NOMO-1 treated with dmso at 0.1 percent for 144 hours (cell line): ENCODE measurements around the gene COMTD1.

ENCODE experiments used
- DNase-seq: peaks from one replicate; lab custom pipeline; 2025; ENCODE audit not compliant: unreplicated experiment; lab: John Stamatoyannopoulos, UW

Gene COMTD1

GRCh38 chr10:75235375-75236177 lies at the start of gene COMTD1:
COMTD1 (minus strand) TSS chr10:75235957; CDS start chr10:75235928, 29 bp downstream.
- DNase-seq, result peak; percentile 88

GRCh38 chr10:75283671-75284470 lies 48.1 kb upstream of the COMTD1 start:
- DNase-seq, result no peak

DNA sequence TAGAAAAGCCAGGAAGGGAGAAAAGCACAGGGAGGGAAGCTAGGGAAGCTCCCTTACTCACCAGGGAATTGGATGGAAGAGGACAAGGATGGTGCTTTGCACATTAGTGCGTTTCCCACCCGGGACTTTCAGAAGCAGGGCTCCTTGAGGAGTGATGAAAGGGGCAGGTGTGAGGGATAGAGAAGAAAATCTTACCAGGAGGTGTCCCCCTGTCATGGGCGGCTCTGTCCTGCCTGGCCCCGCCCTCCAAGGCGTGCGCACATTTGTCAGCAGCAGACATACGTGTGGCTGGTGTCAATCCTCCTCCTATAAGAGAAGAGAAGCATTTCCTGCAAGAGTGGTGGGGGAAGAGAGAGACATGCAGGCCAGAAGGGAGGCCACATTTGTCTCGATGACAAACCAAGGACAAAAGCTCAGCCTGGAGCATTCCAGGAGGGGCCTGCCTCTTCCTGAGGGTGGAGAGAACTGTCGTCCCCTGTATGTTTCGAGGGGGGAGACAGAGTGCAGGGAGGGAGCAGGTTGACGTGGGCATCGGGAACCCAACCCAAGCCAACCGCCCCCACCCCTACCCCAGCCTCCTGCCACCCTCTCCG lies 47.4 kb upstream of the COMTD1 start:
- no peak for DNase-seq

DNA sequence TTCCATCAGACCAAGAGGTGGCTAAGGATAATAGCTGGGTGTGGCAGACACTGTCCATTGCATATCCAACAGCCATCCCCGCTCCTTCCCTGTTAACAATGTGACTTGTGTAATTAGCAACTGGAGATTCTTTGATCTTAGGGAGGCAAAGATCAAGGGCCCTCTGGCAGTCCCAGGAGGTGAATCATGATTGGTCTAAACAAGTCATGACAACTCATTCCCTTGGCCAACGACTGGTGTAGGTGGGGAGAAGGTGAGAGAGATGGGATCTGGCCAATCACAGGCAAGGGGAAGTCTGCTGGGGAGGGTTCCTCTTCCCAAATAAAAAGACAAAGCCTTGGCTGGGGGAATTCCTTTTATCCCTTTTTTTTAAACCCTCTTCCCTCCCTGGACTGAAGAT lies 46.2 kb upstream of the COMTD1 start:
- DNase-seq, result no peak

DNA sequence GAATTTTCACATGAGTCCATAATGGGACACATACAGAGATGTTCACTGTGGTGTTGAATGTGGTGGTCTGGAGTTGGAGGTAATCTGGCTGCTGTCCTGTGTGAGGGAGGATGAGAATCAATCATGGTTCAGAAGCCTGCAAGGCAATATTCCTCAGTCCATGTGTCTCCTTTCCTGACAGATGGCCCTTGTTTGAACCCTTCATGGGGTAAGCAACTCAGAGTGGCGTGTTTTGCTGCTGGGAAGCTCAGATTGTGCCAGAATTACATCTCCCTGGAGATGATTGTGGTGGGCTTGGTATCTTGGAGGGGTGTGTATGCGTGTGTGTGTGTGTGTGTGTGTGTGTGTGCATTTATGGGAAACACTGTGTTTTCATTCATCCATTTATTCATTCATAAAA lies 44.5 kb upstream of the COMTD1 start:
- DNase-seq, result no peak

- no peak for DNase-seq
Observed at GRCh38 chr10:75276069-75276872, 40.5 kb upstream of the COMTD1 start.

GRCh38 chr10:75272896-75273295 lies 37.1 kb upstream of the COMTD1 start:
- DNase-seq, result no peak

DNA sequence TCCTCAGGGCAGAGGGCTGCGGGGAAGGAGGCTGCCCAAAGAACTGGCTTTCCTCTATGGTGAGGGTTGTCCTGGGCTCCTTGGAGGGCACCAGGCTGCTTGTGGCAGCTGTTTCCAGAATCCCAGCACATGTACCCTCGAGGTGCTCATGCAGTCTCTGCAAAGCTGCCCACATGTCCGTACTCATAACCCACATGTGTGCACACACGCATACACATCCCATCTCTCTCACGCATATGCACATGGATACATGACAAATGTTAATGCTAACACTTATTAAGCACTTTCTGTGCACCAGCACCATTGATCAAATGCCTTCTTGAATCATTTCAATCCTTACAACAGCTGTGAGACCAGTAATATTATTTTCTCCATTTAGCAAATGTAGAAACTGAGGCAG lies 36.3 kb upstream of the COMTD1 start:
- DNase-seq, result no peak

GRCh38 chr10:75269605-75270004 lies 33.8 kb upstream of the COMTD1 start:
- no peak for DNase-seq

DNA sequence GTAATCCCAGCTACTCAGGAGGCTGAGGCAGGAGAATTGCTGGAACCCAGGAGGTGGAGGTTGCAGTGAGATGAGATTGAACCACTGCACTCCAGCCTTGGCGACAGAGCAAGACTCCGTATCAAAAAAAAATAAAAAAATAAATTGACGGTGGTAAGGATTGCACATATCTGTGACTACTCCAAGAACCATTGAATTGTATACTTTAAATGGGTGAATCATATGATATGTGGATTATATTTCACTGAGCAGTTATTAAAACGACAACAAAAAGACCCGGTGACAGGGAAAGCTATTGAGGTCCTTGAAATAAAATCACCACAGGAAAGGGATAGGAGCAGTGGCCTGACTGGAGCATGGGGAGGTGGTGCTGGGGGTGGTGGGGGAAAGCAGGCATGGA lies 31.2 kb upstream of the COMTD1 start:
- DNase-seq, result no peak

- DNase-seq, result no peak
Observed at GRCh38 chr10:75265856-75266255, 30.1 kb upstream of the COMTD1 start.

DNA sequence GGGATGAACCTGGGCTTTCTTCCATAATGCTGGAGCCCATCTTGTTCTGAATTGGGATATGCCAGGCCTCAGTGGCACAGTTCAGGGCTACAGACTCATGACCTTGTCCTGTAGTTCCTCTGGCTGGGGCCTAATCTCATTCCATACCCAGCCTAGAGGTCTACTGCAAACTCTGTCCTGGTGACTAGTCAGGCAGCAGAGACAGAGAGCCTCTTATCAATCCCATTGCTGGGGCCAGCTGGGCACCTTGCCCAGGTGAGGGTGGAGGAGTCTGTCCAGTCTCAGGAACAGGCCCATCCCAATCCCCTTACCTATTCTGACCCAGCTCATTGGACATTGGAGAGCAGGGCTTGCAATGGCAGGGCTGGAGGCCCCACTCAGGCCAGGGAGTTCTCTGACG lies 28.0 kb upstream of the COMTD1 start:
- no peak for DNase-seq

GRCh38 chr10:75261813-75262705 lies 26.3 kb upstream of the COMTD1 start:
- DNase-seq, result no peak

- DNase-seq, result no peak
Observed at GRCh38 chr10:75260990-75261389, 25.2 kb upstream of the COMTD1 start.

DNA sequence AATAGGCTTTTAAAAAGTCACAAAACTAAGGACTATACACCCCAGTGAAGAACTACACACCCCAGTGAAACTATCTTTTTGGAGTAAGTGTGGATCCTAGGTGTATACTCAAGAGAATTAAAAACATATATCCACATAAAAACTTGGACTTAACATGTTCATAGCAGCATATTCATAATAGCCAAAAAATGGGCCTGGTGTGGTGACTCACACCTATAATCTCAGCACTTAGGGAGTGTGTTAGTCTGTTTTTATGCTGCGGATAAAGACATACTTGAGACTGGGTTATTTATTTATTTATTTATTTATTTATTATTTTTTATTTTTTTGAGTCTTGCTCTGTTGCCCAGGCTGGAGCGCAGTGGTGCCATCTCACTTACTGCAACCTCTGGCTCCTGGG lies 19.0 kb upstream of the COMTD1 start:
- DNase-seq, result no peak

DNA sequence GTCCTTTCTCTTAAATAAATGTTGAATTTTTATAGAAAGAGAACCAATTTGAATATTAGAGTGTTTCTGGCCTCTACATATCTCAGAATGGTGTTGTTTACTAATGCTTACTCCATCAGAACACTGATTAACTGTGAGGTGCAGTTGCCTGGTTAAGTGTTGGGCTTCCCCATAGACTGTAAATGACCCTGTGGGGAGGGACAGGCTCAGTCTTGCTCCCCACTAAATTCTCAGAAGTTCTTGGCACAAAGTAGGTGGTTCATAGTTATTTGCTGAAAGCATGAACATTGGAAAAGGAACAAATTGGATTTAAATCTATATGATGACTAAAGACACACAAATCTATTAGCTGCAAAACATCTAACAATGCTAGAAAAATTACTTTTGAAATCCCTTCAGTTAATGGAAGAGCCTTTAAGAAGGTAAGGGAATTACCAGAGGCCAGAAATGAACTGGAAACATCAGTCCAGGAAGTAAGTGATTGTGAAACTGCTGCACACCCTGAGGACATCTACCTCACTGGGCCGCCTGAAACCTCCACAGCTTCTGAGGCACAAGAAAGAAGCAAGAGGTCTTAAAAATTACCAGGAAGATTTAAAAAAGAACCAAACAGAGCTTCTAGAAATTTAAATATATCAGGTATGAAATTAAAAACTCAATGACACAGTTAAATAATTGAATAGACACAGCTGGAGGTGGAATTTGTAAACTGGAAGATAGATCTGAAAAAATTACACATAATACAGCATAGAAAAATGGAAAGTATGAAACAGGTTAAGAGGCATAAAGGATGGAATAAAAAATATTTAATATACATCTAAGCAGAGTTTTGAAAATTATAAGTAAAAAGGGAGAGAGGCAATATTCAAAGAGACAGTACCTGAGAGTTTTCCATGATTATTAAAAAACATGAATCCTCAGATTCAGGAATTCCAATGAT lies 17.8 kb upstream of the COMTD1 start:
- DNase-seq, result no peak

DNA sequence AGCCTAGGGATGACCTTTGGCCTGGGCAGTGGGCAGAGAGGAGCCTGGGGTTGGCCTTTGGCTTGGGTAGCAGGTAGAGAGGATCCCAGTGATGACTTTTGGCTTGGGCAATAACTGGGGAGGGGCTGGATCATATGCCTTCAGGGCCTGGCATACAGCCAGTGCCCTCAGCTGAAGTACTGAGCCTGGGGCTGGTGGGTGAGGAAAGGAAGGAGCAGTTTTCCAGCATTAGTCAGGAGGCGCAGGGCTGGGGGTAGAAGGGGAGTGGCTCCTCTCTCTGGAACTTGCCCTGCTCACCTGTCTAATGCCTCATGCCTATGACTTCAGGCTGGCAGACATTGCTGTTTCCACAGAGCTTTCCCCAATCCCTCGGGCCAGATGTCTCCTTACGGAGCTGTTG lies 15.2 kb upstream of the COMTD1 start:
- no peak for DNase-seq

DNA sequence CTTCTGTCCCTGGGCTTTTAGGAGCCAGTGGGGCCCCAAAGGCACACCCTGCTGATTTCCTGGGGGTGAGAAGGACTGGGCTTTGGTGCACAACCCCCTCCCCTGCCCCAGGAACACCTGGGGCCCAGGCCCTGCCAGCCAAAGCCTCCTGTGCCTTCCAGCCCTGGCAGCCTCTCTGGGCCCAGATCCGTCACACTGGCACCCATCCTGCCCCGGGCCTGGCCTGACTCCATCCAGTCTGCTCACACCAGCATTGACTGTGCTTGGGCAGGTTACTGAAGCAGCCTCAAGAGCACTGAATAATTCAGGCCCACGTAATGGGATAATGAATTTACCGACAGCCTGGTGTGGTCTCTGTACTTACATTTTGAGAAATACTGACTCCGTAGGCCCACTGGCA lies 12.0 kb upstream of the COMTD1 start:
- no peak for DNase-seq

- no peak for DNase-seq
Observed at GRCh38 chr10:75246506-75246905, 10.7 kb upstream of the COMTD1 start.
